Stimulated activated CD8-positive, alpha-beta memory T cell treated with anti-CD3 and anti-CD28 coated beads, Interleukin-12 subunit alpha, Interleukin-12 subunit beta, amount 100 ng/mL, for 24 hours (primary cell): ENCODE data around the gene ADIPOQ.
"Not testable (repeated sequence)": the region's sequence is repeated elsewhere in the genome, so short reads cannot be mapped to it uniquely, and the experiment has no call there.

Experiments used
- DNase-seq: peaks from one replicate; pipeline ENCODE4 v3.0.0-alpha.2; 2020; ENCODE audit errors: extremely low read depth

Gene ADIPOQ

GRCh38 chr3:186826410-186826975 is 16.0 kb upstream of the ADIPOQ start:
- no peak for DNase-seq

GRCh38 chr3:186826976-186827857 is 15.3 kb upstream of the ADIPOQ start:
- peak; percentile 67 for DNase-seq

GRCh38 chr3:186828340-186828739 is 14.2 kb upstream of the ADIPOQ start:
- DNase-seq: no peak

GRCh38 chr3:186831798-186832197 is 10.7 kb upstream of the ADIPOQ start:
- no peak for DNase-seq

DNA sequence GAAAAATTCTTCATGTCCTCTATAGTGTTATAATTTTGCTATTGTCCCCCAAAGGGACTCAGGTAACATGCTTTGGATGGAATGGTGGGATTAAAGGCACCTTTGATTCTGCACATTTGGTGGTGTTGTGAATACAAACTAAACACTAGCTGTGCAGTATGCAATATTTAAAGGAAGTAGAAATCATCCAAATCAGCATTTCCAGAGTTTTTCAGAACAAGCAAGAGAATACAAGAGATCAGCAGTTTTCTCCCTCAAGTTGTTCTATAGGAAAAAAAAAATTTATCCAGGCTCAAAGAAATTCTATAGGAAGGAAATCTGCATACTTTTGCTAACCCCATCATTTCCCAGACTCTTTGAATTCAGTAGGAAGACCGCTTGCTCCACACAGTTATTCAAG is 10.2 kb upstream of the ADIPOQ start:
- DNase-seq: no peak

DNA sequence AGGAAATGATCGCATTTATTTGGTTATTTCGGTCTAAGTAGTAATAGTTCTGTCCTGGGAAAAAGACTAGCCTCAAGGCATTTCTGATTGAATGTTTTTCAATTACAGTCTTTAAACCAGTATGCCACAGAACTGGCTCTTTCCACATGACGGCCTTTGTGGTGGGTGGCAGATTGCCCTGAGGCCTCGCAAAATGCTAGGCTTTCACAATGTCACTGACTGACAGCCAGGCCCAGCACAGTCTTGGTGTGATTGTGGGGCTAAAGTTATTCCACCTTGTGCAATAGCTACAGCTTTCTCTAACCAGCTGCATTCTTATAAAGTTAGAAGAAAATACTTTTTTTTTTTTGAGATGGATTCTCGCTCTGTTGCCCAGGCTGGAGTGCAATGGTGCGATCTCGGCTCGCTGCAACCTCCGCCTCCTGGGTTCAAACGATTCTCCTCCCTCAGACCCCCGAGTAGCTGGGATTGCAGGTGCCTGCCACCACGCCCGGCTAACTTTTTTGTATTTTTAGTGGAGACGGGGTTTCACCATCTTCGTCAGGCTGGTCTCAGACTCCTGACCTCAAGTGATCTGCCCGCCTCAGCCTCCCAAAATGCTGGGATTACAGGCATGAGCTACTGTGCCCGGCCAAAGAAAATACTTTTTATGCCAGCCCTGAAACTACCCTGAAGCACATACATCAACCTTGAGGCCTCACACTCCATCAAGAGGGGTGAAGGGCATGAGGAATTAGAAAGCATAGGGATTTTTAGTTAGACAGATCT is 2.5 kb upstream of the ADIPOQ start:
- DNase-seq: no peak

- DNase-seq: no peak
Measured at GRCh38 chr3:186841620-186842019, 890 bp upstream of the ADIPOQ start.

GRCh38 chr3:186843039-186843432 is 526 bp downstream of the ADIPOQ start:
- DNase-seq: no peak

- no peak for DNase-seq
Measured at GRCh38 chr3:186844908-186845307, 2.4 kb downstream of the ADIPOQ start.

DNA sequence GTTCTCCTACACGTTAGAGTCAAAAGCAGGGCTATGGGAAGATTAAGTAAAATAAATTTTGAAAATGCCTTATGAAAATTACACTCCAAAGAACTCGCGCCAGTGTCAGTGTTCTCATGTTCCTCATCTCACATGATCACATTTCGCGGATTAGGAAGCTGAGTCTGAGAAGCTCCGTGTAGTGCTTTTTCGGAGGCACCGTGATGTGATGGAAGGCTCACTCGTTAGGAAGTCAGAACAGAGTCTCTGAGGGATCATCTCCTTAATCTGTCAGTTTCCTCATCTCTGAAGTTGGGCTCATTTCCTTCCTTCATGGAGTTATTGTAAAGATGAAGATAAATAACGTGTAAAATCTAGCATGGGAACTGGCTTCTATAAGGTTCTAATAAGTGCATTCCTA is 3.2 kb downstream of the ADIPOQ start:
- DNase-seq: no peak

DNA sequence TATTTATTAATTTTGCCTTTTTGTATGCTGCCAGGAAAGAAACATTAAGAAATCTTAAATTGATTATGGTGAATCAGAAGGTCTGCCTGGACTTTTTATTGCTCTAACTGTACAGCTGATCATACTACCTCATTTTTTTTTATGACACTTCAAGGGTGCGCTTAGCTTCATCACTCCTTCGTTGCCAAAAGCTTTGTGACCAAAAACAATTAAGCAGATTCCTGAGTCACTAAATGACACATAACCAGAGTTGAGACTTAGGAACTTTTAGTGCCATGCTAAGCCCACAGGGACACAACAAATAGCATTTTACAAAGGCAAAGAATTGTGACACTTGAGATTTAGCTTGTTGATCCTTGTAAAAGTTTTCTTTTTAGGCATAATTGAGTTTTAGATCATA is 4.9 kb downstream of the ADIPOQ start:
- DNase-seq: no peak

GRCh38 chr3:186849374-186849975 is 7.0 kb downstream of the ADIPOQ start:
- DNase-seq: no peak

GRCh38 chr3:186851835-186852234 is 9.3 kb downstream of the ADIPOQ start:
- DNase-seq: not testable (repeated sequence)

DNA sequence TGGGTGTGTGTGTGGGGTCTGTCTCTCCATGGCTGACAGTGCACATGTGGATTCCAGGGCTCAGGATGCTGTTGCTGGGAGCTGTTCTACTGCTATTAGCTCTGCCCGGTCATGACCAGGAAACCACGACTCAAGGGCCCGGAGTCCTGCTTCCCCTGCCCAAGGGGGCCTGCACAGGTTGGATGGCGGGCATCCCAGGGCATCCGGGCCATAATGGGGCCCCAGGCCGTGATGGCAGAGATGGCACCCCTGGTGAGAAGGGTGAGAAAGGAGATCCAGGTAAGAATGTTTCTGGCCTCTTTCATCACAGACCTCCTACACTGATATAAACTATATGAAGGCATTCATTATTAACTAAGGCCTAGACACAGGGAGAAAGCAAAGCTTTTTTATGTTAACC is 10.5 kb downstream of the ADIPOQ start:
- DNase-seq: no peak

GRCh38 chr3:186854146-186854545 is 11.6 kb downstream of the ADIPOQ start:
- no peak for DNase-seq

DNA sequence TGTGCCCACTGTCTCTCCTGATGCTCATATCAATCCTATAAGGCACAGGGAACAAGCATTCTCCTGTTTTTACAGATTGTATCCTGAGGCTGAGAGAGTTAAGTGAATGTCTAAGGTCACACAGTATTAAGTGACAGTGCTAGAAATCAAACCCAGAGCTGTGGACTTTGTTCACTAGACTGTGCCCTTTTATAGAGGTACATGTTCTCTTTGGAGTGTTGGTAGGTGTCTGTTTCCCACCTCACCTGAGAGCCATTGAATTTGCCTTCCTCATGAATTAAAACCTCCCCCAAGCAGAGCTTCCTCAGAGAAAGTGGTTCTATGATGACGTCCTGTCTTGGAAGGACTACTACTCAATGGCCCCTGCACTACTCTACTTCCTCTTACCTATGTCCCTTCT is 12.4 kb downstream of the ADIPOQ start:
- no peak for DNase-seq

- no peak for DNase-seq
Measured at GRCh38 chr3:186857743-186858142, 15.2 kb downstream of the ADIPOQ start.

- DNase-seq: not testable (repeated sequence)
Measured at GRCh38 chr3:186865215-186865853, 22.8 kb downstream of the ADIPOQ start.

DNA sequence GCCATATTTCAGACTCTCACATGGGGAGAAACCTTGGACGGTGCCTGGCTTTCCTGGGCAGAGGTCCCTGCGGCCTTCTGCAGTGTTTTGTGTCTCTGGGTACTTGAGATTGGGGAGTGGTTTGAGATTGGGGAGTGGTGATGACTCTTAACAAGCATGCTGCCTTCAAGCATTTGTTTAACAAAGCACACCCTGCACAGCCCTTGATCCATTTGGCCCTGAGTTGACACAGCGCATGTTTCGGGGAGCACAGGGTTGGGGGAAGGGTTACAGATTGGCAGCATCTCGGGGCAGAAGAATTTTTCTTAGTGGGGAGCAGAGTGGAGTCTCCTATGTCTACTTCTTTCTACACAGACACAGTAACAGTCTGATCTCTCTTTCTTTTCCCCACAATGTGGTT is 23.6 kb downstream of the ADIPOQ start:
- not testable (repeated sequence) for DNase-seq

DNA sequence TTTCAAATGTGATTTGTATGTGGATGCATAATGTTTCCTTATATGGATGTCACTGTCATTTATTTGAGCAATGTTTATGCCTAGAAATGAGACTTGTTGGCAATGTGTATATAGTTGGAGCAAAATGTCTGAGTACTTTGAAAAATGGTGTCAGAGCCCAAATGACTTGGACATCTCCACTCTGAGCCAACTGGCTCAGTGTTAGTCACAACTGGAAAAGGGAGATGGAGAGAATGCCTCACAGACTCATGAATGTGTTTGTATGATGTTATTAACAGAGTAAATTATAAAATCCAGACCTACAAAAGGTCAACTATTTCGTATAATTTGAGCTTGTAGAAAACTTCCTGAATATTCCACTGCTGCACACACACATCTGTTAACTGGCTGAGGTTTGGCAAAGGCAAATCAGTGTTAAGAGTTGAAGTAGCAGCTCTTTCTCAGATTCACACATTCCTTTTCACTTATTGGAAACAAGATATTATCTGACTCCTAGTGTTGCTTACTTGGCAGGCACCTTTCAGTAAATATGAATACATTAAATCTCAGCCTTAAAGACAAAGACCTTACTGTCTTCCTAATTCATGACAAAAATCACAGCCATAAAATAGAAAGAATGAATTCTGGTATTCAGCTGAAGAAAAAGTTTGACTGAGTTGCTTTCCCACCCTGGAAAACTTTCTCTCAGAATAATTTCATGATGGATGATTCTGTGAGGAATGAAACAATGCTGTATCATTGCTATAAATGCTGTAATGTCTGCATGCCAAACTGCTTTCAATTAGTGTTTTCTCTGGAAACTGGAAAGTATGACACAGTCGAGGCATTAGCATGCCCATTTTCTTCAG is 27.0 kb downstream of the ADIPOQ start:
- DNase-seq: no peak
